Activated effector memory CD4-positive, alpha-beta T cell treated with anti-CD3 and anti-CD28 coated beads, Interleukin-2, amount 50 U/mL, for 16 hours (primary cell): ENCODE results near the gene ERF.
"Not testable (repeated sequence)": the region's sequence is repeated elsewhere in the genome, so short reads cannot be mapped to it uniquely, and the experiment has no call there.

ENCODE experiments used
- DNase-seq: peaks from one replicate; pipeline ENCODE4 v3.0.0-alpha.2; 2020

The ERF gene

DNA sequence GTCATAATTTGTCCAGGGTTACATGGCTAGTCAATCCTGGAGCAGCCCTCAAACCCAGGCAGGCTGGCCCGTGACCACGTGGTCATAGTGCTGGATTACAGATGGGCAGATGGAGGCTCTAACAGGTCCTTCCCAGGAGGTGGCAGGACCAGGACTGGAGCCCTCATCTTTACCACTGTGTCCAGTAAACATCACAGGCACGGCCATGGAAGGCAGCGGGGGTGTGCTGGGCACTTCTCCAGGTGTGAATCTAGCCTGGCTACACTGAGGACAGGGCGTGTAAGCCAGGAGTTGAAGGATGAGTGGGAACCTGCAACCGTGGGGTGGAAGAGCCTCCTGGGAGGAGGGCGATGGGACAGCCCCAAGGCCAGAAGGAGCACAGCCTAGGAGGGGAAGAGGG lies 20.2 kb upstream of the ERF start:
- peak; percentile 57 for DNase-seq

DNA sequence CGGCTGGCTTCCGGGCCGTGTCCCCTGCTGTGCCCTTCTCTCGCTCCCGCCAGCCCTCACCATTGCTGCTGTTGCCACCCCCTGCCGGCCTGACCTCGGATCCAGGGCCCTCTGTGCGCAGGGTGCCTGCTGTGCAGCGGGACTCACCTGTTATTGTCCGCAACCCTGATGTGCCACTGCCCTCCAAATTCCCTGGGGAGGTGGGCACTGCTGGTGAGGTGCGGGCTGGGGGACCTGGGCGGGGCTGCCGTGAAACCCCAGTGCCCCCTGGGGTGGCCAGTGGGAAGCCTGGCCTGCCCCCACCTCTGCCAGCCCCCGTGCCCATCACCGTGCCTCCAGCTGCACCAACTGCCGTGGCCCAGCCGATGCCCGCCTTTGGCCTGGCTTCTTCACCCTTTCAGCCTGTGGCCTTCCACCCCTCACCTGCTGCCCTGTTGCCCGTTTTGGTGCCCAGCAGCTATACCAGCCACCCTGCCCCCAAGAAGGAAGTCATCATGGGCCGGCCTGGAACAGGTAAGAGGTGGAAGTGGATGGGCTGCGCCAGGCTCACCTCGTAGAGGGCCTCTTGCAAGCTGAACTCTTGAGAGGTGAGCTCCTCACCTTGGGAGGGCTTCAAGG lies 19.2 kb upstream of the ERF start:
- peak; percentile 61 for DNase-seq

DNA sequence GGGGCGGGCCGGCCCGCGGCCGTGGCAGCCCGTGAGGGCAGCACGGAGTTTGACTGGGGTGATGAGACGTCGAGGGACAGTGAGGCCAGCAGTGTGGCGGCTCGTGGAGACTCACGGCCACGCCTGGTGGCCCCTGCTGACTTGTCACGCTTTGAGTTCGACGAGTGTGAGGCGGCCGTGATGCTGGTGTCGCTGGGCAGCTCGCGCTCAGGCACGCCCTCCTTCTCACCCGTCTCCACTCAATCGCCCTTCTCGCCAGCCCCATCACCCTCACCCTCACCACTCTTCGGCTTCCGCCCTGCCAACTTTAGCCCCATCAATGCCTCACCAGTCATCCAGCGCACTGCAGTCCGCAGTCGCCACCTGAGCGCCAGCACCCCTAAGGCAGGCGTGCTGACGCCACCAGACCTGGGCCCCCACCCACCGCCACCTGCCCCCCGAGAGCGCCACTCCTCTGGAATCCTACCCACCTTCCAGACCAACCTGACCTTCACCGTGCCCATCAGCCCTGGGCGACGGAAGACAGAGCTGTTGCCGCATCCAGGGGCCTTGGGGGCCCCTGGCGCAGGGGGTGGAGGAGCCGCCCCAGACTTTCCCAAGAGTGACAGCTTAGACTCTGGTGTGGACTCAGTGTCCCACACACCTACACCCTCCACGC lies 18.6 kb upstream of the ERF start:
- DNase-seq: peak; percentile 57

DNA sequence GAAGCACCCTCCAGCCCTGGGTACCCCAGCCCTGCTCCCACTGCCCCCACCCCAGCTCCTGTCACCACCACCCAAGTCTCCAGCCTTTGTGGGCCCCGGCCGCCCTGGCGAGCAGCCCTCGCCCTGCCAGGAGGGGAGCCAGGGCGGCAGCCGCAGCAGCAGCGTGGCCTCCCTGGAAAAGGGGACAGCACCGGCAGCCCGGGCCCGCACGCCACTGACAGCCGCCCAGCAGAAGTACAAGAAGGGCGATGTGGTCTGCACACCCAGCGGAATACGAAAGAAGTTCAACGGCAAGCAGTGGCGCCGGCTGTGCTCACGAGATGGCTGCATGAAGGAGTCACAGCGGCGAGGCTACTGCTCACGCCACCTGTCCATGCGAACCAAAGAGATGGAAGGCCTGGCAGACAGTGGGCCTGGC lies 18.1 kb upstream of the ERF start:
- peak; percentile 61 for DNase-seq

DNA sequence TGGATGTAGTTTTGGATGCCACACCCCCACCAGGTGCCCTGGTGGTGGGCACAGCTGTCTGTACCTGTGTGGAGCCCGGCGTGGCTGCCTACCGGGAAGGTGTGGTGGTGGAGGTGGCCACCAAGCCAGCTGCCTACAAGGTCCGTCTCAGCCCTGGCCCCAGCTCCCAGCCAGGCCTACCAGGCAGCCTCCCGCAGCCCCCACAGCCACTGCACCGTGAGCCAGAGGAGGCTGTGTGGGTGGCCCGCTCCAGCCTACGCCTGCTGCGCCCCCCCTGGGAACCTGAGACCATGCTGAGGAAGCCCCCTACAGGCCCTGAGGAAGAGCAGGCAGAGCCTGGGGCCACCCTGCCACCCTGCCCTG lies 17.6 kb upstream of the ERF start:
- no peak for DNase-seq

DNA sequence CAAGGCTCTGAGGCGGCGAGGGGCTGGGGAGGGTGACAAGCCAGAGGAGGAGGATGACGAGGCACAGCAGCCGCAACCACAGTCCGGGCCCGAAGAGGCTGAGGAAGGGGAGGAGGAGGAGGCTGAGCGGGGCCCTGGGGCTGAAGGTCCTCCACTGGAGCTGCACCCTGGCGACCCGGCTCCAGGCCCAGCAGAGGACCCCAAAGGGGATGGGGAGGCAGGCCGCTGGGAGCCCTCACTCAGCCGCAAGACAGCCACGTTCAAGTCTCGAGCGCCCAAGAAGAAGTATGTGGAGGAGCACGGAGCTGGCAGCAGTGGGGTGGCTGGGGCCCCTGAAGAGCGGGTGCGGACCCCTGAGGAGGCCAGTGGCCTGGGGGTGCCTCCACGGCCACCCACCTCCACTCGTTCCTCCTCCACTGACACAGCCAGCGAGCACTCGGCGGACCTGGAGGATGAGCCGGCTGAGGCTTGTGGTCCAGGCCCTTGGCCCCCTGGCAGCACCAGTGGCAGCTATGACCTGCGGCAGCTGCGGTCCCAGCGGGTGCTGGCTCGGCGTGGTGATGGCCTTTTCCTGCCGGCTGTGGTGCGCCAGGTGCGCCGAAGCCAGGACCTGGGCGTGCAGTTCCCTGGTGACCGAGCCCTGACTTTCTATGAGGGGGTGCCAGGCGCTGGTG lies 17.1 kb upstream of the ERF start:
- DNase-seq: peak; percentile 60

DNA sequence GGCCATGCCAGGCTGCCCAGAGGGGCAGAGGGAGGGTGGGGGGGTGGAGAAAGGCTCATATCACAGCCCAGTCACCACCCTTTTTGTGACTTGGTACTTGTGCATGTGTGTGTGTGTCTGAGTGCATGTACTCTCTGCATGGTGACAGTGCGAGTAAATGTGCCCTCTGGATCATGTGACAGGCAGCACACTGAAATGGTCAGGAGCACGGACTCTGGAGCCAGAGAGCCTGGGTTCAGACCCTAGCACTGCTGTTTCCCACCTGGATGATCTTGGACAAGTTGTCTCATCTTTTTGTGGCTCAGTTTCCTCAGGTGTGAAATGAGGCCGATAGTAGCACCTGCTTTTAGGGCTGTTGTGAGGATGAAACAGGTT lies 16.1 kb upstream of the ERF start:
- DNase-seq: no peak

DNA sequence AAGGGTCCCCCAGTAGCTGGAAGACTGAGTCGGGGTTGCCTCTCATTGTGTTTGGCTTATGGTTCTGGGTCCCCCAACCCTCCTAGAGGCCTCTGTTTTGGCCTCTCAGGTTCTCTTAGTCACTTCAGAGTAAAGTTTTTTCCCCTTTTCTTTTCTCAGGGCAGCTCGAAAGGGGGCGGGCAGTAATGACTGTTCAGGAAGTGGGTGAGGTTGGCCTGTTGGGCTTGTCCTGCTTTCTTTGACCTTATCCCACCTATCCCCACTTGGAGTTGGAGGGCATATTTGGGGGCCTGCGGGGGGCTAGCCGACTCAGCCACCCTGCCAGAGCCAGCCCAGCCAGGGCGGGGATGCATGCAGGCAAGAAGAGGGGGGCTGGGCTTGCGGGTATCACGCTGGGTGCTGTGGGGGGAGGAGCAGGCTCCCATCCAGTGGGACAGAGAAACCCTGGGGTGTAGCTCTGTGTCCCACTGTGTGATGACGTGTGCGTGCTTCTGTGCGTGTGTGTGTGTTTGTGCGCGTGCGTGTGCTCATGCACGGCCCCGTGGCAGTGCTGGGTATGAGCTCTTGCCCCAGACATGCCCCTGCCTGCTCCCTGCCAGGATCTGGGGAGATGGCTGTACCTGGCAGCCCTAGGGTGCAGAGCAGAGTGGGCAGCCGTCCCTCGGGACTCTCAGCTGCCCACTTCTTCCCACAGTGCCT lies 15.6 kb upstream of the ERF start:
- peak; percentile 86 for DNase-seq

DNA sequence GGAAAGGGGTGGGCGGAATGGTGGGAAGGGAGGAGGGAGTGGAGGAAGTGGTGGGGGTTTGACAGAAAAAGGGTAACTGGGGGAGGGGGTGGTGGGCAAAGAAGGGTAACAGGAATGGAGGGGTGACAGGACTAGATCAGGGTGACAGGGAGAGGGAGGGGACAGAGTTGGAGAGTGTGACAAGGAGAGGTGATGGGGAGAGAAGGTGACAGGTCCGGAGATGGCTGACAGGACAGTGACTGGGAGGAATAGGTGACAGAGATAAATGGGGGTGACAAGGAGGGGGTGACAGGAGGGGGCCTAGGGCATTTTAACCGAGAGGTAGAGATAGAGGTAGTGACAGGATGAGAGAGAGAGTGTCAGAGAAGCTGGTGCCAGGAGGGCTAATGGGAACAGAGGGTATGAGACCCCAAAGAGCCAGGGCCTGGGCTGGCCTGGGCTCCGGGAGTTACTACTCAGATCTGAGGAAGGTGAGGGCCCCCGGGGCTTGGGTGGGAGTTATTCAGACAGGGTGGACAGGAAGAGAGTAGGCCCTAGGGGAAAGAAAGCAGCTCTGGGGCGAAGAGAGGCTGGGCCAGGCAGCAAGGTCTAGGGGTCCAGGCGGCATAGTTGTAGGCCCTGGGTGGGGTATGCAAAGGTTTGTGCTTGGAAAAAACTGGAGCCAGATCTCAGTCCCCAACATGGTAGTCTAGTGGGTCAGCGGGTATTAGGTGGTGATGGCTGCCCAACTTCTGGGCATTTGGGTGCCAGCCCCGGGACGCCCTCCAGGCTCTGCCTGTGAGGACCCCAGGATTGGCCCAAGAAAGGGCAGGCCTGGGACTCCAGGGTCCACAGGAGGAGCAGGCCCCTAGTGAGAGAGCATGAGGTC lies 14.8 kb upstream of the ERF start:
- DNase-seq: peak; percentile 66

DNA sequence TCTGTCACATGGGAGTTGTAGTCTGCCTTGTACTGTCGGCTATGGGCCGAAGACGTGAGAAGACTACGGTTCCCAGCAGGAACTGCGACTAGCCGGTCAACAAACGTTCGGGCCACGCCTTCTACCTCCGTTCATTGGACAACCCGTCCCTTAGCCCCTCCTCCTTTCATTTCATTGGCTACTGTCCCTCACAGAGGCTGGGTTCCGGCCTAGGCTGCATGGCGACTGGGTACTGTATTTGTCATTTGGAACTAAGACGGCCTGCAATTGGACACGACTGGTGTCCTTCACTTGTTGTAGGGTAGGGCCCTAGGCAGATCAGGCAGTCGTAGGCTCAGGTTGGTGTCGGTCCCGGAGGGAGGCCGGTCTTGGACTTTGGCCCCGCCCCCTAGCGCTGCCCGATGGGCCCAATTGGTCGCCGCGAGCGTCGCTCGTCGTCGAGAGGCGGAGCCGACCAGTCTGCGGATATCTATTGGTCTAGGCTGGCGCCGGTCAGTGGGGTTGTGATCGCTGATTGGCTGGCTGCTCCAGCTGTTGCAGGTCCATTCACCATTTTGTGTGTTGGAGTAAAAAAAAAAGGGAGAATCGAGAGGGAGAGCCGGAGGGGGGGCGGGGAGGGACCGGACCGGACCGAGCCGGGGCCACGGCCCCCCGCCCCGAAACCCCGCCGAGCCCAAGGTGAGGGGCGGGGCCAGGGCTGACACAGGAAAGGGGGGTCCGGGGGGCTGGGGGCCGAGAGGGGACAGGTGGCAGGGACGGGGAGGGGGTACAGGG lies 14.0 kb upstream of the ERF start, which contains the start of gene CIC:
Gene CIC (plus strand): TSS at position 549 of the 774 bp plus-strand sequence. CDS start 2,532 bp downstream, outside the sequence.
- peak; percentile 100 for DNase-seq

DNA sequence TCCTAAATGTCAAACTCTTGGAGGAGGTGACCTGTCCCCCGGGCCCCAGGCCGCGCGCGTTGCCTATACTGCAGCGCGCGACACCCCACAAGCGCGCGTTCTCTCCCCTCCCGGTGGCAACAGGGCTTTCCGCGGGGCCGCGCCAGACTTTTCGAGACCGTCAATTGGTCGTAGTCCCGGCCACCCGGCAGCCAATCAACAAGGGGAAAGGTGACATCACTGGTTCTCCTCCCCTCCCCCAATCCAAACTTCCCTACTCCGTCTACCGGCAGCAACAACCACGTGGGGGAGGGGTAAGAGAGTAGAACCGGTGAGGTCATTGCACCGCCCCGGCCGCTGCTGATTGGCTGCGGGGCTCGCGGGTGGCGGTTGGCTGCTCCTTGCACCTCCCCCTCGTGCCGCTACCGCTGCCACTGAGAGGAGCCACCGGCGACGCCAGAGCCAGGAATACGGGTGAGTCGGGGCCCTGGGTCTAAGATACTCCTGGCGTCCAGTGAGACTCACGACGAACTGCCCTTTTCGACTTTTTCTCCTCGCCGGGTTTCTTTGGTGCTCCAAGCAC lies 13.3 kb upstream of the ERF start:
- peak; percentile 98 for DNase-seq

DNA sequence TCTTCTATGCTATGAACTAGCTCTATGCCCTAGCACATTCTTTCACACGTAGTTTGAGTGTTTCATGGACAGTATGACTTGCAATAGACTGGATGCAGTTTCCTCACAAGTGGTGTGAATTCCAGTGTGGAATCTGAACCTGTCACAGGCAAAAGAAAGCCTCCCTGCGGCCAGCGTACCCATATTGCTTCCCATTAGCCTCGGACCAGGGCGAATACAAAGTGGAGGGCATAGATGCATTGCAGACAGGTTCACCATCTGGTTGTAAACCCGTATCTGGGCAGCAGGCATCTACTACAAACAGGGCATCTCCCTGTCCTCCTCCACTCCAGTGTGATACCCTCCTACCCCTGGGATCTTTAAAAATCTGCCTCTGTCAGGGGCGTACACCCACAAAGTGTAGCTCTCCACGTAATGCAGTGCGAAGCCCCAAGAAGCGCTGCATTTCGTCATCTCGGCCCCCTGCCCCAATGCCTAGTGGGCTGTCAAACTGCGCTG lies 12.8 kb upstream of the ERF start:
- DNase-seq: no peak

DNA sequence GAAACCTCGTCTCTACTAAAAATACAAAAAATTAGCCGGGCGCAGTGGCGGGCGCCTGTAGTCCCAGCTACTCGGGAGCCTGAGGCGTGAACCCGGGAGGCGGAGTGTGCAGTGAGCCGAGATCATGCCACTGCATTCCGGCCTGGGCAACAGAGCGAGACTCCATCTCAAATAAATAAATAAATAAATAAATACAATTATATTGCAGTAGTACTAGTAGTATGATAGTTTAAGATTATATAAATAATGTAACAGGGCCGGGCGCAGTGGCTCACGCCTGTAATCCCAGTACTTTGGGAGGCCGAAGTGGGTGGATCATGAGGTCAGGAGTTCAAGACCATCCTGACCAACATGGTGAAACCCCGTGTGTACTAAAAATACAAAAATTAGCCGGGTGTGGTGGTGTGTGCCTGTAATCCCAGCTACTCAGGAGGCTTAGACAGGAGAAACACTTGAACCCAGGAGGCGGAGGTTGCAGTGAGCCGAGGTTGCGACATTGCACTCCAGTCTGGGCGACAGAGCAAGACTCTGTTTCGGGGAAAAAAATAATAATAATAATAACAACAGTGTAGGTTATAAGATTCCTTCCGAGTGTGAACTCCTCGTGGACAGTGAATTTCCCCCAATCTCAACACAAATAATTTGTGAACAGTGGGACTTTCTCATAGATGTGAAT lies 12.1 kb upstream of the ERF start:
- not testable (repeated sequence) for DNase-seq

DNA sequence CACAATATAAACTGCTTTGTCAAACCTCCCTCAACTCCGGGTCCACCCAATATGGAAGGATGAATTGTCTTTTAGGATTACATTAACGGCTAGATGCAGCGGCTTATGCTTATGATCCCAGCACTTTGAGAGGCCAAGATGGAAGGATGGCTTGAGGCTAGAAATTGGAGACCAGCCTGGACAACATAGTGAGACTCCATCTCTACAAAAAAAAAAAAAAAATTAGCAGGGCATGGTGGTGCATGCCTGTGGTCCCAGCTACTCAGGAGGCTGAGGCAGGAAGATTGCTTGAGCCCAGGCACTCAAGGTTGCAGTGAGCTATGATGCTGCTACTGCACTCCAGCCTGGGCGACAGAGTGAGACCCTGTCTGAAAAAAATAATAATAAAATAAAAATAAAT lies 11.2 kb upstream of the ERF start:
- DNase-seq: not testable (repeated sequence)

DNA sequence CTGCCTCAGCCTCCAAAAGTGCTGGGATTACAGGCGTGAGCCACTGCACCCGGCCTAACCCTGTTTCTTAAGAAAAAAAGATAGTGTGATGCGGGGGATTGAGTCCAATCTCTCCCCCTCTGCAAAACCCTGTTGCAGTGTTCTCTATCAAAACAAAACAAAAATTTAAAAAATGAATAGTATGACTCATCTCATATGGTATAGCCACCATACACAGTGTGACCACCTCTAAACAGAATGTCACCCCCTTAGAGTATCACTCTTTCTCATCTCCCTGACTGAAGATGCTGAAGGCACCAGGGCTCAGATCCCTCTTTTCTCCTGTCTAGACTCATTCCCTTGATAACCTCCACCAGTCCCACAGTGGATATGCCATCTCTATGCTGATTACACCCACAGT lies 6.8 kb upstream of the ERF start:
- DNase-seq: no peak

DNA sequence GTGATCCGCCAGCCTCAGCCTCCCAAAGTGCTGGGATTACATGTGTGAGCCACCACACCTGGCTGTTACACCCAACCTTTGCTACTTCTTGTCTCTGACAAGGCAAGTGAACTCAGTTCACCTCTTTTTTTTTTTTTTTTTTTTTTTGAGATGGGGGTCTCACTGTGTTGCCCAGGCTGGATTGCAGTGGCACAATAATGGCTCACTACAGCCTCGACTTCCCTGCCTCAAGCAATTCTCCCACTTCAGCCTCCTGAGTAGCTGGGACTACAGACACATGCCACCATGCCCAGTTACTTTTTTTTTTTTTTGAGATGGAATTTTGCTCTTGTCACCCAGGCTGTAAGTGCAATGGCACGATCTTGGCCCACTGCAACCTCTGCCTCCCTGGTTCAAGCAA lies 2.9 kb upstream of the ERF start:
- not testable (repeated sequence) for DNase-seq

DNA sequence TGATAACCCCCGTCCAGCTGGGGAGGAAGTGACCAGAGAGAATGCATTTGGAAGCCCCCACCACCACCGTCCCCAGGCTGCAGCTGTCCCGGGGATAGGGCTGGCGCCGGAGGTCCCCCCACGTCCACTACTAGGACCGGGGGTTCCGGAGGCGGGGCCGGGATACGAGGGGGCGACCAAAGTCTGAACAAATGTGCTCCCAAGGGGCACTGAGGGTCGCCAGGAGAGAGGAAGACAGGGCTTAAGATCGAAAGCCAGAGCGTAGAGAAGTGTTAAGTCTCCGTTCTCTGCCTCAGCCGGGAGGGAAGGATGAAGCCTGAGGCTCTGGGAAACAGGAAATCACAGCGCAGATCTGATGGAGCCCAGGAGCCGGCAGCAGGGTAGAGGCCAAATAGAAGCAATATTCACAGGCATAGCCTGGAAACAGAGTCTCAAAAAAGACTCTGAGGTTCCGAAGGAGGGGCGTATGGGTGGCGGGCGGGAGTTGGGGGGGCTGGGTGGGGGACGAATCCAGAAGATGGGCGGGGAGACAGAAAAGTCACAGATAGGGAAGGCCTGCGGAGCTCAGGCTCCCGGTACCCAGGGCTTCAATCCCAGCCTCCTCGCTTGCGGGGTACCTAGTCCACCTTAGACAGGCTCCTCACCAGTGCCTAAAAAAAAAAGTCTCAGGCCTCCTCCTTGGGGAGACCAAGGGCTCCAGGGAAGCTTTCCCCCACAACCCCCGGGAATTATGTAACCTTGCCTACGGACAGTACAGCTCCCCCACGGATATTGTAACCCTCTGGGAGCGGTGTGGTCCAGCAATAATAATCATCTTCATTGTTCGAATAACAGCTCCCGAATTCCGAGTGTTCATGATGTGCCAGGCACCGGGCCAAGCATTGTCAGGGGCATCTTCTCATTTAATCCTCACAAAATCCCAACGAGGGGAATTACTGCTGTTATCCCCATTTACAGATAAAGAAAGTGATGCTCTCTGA lies 1.1 kb upstream of the ERF start:
- DNase-seq: no peak

DNA sequence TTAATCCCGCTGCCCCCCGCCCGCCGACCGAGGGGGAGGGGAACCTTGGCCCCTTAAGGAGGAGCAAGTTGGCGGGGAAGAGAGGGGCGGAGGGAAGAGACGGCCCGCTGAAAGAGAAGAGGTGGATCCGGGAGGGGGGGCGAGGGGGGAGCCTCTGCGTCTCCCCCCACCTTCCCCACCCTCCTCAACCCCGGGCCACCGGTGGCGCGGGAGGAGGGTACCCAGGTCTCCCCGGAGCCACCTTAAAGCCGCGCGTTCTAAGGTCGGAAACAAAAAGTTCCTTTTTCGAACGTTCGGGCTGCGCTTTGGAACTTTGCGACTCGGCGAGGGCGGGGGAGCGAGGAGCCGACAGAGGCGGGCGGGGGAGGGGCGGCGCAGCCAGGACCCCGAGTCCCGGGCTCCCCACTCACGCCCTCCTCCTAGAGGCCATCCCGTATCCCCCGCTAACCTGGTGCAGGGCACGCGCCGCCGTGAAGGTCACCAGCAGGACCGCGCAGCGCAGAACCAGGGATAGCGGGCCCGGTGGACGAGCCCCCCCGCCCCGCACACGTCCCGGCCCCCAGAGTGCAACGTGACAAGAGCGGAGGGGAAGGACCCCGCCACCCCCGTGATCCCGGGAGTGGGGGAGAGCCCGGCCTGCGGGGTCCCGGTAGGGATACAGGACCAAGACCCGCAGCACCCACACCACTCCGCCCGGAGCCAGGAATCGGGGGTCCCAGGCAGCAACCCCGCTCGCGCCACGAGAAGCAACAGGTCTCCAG lies 659 bp downstream of the ERF start:
- peak; percentile 93 for DNase-seq
